NOMO-1 treated with dmso at 0.1 percent for 144 hours (cell line): ENCODE data around the gene SNCG.
"Not testable (repeated sequence)": the region's sequence is repeated elsewhere in the genome, so short reads cannot be mapped to it uniquely, and the experiment has no call there.

Source experiments
- DNase-seq: peaks from one replicate; lab custom pipeline; 2025; ENCODE audit not compliant: unreplicated experiment; lab: John Stamatoyannopoulos, UW

The SNCG gene

GRCh38 chr10:86974484-86974883, 16.1 kb downstream of the SNCG start:
- no peak for DNase-seq

GRCh38 chr10:86976362-86977056, 18.1 kb downstream of the SNCG start:
- DNase-seq, result no peak

GRCh38 chr10:86978457-86978856, 20.1 kb downstream of the SNCG start:
- not testable (repeated sequence) for DNase-seq

- DNase-seq, result no peak
These were observed 21.0 kb downstream of the SNCG start for GRCh38 chr10:86979296-86979818.

GRCh38 chr10:86979977-86980448, 21.6 kb downstream of the SNCG start:
- DNase-seq, result no peak

GRCh38 chr10:86981020-86981419, 22.6 kb downstream of the SNCG start:
- not testable (repeated sequence) for DNase-seq

- no peak for DNase-seq
These were observed 23.3 kb downstream of the SNCG start for GRCh38 chr10:86981716-86982115.

GRCh38 chr10:86984498-86984897, 26.1 kb downstream of the SNCG start:
- not testable (repeated sequence) for DNase-seq

- DNase-seq, result no peak
These were observed 30.1 kb downstream of the SNCG start for GRCh38 chr10:86988520-86988919.

GRCh38 chr10:86991362-86991761, 33.0 kb downstream of the SNCG start:
- not testable (repeated sequence) for DNase-seq

GRCh38 chr10:86992456-86992855, 34.1 kb downstream of the SNCG start:
- no peak for DNase-seq

- no peak for DNase-seq
These were observed 34.5 kb downstream of the SNCG start for GRCh38 chr10:86992929-86993328.

- DNase-seq, result peak; percentile 41
These were observed 41.5 kb downstream of the SNCG start for GRCh38 chr10:86999802-87000403.

GRCh38 chr10:87000491-87000890, 42.1 kb downstream of the SNCG start:
- DNase-seq, result no peak

GRCh38 chr10:87007124-87007523, 48.7 kb downstream of the SNCG start:
- not testable (repeated sequence) for DNase-seq

- not testable (repeated sequence) for DNase-seq
These were observed 49.3 kb downstream of the SNCG start for GRCh38 chr10:87007674-87008073.

- DNase-seq, result not testable (repeated sequence)
These were observed 49.9 kb downstream of the SNCG start for GRCh38 chr10:87008303-87008702.

- DNase-seq, result not testable (repeated sequence)
These were observed 50.8 kb downstream of the SNCG start for GRCh38 chr10:87009134-87009696.
